Measurements from ENCODE around the gene PDE3A.

- TF ChIP-seq, protein P1, sequence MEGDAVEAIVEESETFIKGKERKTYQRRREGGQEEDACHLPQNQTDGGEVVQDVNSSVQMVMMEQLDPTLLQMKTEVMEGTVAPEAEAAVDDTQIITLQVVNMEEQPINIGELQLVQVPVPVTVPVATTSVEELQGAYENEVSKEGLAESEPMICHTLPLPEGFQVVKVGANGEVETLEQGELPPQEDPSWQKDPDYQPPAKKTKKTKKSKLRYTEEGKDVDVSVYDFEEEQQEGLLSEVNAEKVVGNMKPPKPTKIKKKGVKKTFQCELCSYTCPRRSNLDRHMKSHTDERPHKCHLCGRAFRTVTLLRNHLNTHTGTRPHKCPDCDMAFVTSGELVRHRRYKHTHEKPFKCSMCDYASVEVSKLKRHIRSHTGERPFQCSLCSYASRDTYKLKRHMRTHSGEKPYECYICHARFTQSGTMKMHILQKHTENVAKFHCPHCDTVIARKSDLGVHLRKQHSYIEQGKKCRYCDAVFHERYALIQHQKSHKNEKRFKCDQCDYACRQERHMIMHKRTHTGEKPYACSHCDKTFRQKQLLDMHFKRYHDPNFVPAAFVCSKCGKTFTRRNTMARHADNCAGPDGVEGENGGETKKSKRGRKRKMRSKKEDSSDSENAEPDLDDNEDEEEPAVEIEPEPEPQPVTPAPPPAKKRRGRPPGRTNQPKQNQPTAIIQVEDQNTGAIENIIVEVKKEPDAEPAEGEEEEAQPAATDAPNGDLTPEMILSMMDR (IDR thresholded peaks at IDR 0.05), result no peak
- no peak for TF ChIP-seq POLR2A (IDR thresholded peaks at IDR 0.05)
Measured at GRCh38 chr12:20403230-20403629, 34.9 kb downstream of the PDE3A start.

Measured in breast epithelium (tissue), 3 donors.